ENCODE measurements around the gene PANX1.

- TF ChIP-seq POLR2AphosphoS5 (IDR thresholded peaks at IDR 0.05; ENCODE audit: low read depth, low read length) (no peak), POLR2A (IDR thresholded peaks at IDR 0.05; ENCODE audit: low read depth, low read length) (no peak), TAF1 (IDR thresholded peaks at IDR 0.05; ENCODE audit: borderline replicate concordance, low read depth, low read length) (no peak)
Observed at GRCh38 chr11:94175535-94175934, 46.9 kb downstream of the PANX1 start.
